GM18870 (cell line): ENCODE results near the gene ZNF143.

ENCODE experiments used
- ATAC-seq: cut with Tn5 transposase; IDR thresholded peaks from one replicate; pipeline ENCODE4 v1.9.1; 2021; ENCODE audit warnings: moderate library complexity; ENCODE audit not compliant: unreplicated experiment

Gene ZNF143

DNA sequence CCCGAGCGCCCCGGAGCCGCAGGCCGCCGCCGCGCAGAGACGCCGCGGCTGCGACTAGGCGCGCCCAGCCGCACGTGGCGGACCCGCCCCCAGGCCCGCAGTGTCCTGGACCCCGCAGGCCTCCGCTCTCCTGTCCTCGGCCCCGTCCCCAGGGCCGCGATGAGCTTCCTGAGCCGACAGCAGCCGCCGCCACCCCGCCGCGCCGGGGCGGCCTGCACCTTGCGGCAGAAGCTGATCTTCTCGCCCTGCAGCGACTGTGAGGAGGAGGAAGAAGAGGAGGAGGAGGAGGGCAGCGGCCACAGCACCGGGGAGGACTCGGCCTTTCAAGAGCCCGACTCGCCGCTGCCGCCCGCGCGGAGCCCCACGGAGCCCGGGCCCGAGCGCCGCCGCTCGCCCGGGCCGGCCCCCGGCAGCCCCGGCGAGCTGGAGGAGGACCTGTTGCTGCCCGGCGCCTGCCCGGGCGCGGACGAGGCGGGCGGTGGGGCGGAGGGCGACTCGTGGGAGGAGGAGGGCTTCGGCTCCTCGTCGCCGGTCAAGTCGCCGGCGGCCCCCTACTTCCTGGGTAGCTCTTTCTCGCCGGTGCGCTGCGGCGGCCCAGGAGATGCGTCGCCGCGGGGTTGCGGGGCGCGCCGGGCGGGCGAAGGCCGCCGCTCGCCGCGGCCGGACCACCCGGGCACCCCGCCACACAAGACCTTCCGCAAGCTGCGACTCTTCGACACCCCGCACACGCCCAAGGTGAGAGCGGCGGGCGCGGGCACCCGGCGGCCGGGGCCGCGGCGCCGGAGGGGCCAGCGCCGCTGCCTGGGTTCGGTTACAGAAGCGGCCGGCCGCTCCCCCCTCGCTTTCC lies 113.2 kb downstream of the ZNF143 start:
- peak; percentile 4 for ATAC-seq

DNA sequence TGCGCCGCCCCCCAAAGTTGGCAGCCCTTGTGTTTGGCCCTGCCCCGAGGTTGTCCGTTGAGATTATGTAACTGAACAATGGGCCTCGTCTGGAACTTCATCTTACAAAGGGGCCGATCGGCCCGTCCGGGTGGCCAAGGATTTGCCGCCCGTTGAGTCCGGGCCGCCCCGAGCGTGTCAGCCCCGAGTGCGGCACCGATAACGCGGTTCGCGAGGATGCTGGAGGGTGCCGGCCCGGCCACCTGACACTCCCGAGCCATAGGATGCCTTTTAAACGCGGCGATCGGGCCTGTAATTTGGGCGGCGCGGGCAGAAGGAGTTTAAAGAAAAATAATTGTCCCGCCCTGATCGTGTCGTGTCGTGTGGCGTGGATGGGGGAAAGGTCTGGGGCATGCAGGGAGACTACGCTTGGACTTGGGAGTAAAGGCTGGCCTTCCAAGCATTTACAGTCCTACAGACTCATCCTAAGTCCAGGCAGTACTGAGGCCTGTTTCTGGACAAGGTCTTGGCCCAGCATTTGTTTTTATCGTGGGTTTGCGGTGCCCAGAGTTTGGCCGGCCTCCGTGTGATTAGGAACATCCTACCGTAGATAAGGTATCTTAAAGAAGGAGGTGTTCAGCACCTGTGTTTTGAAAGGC lies 113.9 kb downstream of the ZNF143 start:
- ATAC-seq = no peak

DNA sequence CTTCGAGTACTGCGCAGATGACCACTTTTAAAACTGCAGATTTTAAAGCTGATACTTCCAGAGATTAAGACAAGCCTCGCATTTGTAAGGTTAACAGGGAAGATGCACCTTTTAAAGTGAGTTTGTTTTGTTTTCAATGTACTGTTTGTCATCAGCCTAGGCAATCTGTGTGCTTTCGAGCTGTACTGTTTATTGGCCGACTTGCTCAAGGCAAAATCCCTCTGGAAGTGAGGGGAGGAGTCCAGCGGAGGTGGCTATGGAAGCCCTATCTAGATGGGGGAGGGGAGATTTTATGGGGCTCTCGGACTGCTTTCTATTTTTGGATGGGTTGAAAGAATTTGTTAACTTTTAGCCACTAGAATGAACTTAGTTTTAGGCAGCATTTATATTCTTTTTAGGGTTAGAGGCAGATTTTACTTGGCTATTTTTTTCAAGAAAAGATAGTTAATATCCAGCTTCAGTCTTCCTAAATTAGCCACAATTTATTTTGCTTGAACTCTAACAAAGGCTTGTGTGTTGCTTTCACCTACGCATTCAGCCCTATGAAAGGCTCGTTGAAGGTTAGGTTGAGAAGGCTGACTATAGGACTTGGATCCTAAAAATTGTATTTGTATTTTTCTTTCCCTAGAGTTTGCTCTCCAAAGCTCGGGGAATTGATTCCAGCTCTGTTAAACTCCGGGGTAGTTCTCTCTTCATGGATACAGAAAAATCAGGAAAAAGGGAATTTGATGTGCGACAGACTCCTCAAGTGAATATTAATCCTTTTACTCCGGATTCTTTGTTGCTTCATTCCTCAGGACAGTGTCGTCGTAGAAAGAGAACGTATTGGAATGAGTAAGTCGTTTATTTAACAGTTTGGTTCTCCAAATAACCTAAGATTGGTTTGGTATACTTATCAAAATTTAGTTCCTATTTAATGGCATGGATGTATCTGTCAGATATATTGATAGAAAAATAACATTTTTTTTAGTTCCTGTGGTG lies 114.7 kb downstream of the ZNF143 start:
- no peak for ATAC-seq

DNA sequence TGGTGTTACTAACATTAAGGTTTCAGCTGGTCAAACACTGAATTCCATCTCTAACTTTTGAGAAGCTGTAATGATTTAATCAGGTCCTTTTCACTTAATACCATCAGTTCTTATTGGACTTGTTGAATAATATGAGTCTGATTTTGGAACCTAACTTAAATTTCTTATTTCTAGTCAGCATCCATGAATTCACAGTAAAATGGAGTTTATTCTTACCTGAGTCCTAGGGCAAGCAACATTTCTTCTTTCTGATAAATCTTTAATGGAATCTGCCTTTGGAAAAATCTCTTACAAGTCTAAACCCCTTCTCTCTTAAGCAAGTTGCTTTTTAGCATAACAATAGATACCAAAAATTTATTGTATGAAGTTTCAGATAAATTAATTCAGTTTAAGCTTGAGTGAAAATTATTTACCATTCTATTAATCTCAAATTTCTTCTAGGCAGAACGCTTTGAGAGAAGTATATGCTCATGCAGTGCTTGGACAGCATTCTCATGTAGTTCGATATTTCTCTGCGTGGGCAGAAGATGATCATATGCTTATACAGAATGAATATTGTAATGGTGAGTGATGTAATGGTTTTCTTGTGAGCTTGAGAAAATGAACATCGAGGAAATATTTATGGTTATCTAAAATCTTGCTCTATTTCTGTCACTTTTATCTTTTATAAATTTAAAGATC lies 116.0 kb downstream of the ZNF143 start:
- no peak for ATAC-seq

DNA sequence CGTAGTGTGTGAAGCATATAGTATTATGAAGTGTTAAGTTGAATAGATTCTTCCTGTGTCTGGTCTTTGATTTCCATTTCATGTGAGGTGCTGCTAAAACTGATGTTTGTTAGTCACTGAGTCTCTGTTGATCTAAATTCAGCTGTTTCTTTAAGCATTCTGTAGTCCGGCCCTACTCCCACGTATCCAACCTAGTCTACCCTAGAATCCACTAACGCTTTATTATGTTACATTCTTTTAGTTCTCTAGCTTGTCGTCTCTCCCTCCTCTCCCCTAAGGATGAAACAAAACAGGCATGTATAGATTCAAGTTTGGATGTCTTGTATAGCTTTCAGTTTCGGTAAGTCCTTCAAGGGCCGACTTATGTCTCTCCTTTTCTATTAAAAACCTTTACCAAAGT lies 116.7 kb downstream of the ZNF143 start:
- no peak for ATAC-seq
